ENCODE measurements around the gene BCAN.

Gene BCAN

DNA sequence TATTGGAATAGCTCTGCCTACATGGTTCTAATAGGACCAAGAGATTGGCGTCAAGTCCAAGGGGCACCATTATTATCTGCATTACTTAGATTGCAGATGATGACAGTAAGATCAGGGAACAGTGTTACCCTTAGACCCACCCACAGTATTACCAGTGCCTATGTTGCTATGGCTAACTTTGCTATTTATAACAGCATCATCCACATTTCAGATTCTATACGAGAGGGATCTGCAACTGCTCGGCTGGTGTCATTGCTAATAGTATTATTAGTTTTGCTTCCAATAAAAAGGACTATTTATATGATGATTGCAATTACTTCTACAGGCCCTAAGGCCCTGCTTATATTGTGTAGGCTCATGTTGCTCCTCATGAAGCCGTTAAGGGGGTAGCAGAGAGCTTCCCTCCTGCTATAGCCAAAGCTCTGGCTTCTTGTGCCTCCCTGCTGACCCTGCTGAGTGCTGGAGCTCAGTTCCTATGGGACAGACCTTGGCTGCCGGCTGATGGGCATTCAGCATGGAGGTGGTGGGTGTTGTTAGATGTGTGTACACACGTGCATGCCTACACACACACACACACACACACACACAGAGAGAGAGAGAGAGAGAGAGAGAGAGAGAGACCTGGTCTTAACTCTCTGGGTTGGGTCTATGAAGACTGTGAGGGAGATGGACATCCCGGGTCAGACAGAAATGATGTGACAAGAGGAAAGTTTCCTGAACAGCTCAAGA lies 1.3 kb downstream of the BCAN start:
- in situ Hi-C loops (cut with MboI; ENCODE audit: low sequenced_read_pairs): no loop called here

- in situ Hi-C loops (cut with MboI; ENCODE audit: low sequenced_read_pairs): no loop called here
Measured at GRCh38 chr1:156643778-156644092, 1.8 kb downstream of the BCAN start.

DNA sequence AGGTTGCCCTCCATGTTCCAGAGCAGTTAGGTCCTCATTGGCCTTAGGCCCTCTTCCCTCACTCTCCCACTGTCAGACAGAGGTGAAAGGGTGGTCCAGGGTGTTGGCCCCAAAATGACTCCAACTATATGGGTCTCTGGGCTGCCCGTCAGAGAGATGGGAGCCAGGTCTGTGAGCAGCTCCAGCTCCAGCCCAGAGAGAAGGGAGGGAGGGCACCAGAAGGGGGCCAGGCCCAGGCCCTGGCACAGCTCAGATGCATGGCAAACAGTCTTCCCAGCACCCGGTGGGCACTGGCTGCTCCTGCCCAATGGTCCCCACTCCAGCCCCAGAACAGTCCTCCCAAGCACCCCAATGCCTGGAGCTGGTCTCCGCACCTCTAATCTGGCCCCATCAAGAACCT lies 2.2 kb downstream of the BCAN start:
- in situ Hi-C loops (cut with MboI; ENCODE audit: low sequenced_read_pairs): no loop called here

DNA sequence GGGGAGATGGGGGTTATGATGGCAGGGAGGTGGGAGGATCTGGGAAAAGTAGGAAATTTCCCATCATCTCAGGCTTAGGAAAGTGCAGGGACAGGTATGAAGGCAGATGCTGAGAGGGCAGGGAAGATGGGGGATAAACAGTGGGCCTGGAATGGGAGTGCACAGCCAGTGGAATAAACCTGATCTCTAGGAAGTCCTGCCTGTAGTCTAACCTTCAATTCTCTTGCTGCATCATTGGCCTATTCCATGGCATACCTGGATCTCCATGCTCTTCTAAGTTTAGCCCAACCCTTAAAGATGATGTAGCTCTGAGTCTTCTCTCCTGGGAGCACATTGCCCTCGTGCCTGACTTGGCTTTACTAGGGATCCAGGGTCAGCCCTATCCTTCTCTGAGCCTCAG lies 2.7 kb downstream of the BCAN start:
- in situ Hi-C loops (cut with MboI; ENCODE audit: low sequenced_read_pairs): no loop called here

- in situ Hi-C loops (cut with MboI; ENCODE audit: low sequenced_read_pairs): no loop called here
Measured at GRCh38 chr1:156645056-156645455, 3.1 kb downstream of the BCAN start.

DNA sequence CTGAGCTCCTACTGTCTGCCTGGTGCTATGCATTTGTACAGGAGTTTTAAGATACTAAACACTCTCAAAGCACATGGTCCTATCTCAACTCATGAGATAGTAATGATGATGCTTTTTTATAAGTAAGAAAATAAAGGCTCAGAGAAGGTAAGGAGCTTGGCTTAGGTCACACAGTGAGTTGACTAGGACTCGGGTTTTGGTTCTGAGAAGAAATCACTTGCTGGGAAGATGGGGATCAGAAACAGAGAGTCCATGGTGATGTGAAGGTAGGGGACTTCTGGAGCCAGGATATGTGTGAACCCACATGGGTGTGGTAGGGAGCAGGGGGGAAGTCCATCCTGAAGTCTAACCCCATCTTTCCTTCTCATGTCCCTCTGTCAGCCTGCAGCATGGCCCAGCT lies 3.7 kb downstream of the BCAN start:
- in situ Hi-C loops (cut with MboI; ENCODE audit: low sequenced_read_pairs): no loop called here

GRCh38 chr1:156646738-156647211 lies 4.9 kb downstream of the BCAN start:
- in situ Hi-C loops (cut with MboI; ENCODE audit: low sequenced_read_pairs): no loop called here

DNA sequence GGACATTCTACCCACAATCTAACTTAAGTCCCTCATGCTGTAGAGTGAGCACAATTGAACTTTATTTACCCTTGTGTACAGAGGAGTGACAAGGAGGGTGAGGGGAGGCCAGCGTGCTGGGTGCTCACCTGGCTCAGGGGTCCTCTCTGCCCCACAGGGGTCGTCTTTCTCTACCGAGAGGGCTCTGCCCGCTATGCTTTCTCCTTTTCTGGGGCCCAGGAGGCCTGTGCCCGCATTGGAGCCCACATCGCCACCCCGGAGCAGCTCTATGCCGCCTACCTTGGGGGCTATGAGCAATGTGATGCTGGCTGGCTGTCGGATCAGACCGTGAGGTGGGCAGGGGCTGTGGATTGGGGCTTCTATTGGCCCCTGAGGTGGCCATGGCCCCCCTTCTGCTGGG lies 5.4 kb downstream of the BCAN start:
- in situ Hi-C loops (cut with MboI; ENCODE audit: low sequenced_read_pairs): no loop called here

GRCh38 chr1:156648496-156648895 lies 6.6 kb downstream of the BCAN start:
- in situ Hi-C loops (cut with MboI; ENCODE audit: low sequenced_read_pairs): no loop called here

- in situ Hi-C loops (cut with MboI; ENCODE audit: low sequenced_read_pairs): no loop called here
Measured at GRCh38 chr1:156648951-156649350, 7.0 kb downstream of the BCAN start.

GRCh38 chr1:156652131-156652991 lies 10.4 kb downstream of the BCAN start:
- in situ Hi-C loops (cut with MboI; ENCODE audit: low sequenced_read_pairs): no loop called here

DNA sequence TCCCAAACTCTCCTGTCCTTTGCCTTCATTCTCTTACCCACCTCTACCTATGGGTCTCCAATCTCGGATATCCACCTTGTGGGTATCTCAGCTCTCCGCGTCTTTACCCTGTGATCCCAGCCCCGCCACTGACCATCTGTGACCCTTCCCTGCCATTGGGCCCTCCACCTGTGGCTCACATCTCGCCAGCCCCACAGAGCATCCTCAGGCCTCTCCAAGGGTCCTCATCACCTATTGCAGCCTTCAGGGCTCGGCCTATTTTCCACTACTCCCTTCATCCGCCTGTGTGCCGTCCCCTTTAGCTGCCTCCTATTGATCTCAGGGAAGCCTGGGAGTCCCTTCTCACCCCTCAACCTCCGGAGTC lies 11.1 kb downstream of the BCAN start:
- in situ Hi-C loops (cut with MboI; ENCODE audit: low sequenced_read_pairs): no loop called here

DNA sequence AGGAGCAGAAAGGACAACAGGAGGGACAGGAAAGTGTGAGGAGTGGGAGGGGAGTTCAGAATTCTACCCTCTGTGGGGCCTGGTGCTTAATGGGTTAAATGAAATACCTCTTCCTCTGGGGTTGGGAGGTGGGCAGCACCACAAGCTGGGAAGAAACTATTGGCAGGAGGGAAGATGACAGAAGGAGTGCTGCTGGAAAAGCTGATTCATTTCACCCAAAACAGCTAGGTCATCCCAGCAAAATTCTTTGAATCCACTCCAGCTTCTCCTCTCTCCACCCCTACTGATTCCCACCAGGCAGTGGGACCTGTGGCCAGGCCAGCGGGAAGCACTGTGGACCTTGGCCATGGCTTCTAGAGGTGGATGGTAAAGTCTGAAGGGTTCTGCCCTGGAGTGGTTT lies 12.8 kb downstream of the BCAN start:
- in situ Hi-C loops (cut with MboI; ENCODE audit: low sequenced_read_pairs): no loop called here

DNA sequence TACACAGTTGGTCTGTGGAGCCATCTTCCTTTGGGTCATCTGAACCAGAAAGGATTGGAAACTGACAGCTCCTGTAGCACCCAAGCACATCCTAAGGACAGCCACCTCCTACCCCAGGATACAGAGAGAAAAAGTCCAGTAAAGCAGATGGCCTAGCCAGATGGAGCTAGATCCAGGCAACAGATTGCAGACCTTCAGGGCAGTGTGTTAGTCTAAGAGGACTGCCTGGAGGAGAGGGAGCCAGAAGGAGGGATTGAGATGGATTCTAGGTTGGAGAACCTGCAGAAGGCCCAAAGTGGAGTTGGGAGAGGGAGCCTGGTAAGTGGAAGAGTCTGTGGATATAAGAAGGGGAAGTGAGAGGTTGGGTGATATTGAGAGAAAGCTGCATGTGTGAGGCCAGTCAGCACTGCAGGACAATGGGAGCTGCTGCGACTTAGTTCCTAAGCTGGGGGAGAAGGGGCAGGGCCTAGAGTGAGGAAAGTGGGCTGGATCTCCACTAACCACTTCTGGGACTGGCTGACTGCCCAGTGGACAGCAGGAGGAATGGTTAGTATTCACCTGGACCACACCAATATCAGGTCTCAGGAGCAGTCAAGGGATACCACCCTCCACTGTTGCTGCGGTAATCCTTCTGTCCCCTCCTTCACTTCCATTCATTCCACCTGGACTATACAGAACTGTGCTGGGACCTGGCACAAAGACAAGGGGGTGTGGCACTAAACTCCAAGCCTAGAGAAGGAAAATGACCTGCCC lies 13.4 kb downstream of the BCAN start:
- in situ Hi-C loops (cut with MboI; ENCODE audit: low sequenced_read_pairs): no loop called here

GRCh38 chr1:156655904-156656516 lies 14.1 kb downstream of the BCAN start:
- in situ Hi-C loops (cut with MboI; ENCODE audit: low sequenced_read_pairs): no loop called here

- in situ Hi-C loops (cut with MboI; ENCODE audit: low sequenced_read_pairs): no loop called here
Measured at GRCh38 chr1:156656806-156657740, 15.2 kb downstream of the BCAN start.

GRCh38 chr1:156657741-156658319 lies 15.9 kb downstream of the BCAN start:
- in situ Hi-C loops (cut with MboI; ENCODE audit: low sequenced_read_pairs): no loop called here

DNA sequence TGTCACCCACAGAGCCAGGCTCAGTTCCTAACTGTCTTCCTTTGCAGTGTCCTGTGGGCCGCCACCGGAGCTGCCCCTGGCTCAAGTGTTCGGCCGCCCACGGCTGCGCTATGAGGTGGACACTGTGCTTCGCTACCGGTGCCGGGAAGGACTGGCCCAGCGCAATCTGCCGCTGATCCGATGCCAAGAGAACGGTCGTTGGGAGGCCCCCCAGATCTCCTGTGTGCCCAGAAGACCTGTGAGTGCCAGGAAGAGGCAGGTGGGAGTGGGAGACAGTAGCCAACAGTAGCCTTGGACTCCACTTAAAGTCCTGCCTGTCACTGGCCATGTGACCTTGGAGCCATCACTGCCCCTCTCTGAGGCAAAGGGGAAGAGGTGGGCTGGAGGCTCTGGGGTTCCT lies 16.6 kb downstream of the BCAN start:
- in situ Hi-C loops (cut with MboI; ENCODE audit: low sequenced_read_pairs): no loop called here

DNA sequence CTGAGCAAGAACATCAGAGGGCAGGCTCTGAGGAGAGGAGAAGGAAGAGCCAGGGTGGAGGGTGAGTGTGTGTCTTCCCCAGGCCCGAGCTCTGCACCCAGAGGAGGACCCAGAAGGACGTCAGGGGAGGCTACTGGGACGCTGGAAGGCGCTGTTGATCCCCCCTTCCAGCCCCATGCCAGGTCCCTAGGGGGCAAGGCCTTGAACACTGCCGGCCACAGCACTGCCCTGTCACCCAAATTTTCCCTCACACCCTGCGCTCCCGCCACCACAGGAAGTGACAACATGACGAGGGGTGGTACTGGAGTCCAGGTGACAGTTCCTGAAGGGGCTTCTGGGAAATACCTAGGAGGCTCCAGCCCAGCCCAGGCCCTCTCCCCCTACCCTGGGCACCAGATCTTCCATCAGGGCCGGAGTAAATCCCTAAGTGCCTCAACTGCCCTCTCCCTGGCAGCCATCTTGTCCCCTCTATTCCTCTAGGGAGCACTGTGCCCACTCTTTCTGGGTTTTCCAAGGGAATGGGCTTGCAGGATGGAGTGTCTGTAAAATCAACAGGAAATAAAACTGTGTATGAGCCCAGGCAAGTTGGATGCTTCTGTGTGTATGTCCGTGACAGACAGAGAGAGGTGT lies 17.1 kb downstream of the BCAN start:
- in situ Hi-C loops (cut with MboI; ENCODE audit: low sequenced_read_pairs): no loop called here

DNA sequence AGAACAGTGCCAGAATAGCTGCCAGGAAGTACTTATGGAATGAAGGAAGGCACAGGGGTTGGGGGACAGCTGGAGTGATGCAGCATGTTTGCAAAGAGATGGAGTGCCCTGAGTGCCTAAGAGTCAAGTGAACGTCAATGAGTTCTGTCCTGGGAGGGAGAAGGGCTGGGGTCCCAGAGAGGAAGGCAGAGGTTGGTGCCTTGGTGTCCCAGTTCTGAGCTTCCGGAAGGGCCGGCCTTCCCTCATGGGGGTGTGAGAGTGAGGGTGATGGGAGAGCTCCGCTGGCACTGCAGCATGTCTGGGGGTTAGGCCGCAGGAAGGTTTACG lies 17.7 kb downstream of the BCAN start:
- in situ Hi-C loops (cut with MboI; ENCODE audit: low sequenced_read_pairs): no loop called here

Data from hTERT RPE-1 (cell line).